OCI-LY1 (cell line): ENCODE data around the gene PRPSAP1.

ENCODE experiments used
- H2AFZ ChIP-seq: fragments of 200-600 bp; sonication (generic), shearing (Covaris generic); 2 replicates; pipeline ENCODE4 v1.6.0; 2014; ENCODE audit warnings: antibody characterized with exemption, mild to moderate bottlenecking, low read length
- H3F3A ChIP-seq: fragments of 200-600 bp; sonication (generic), shearing (Covaris generic); 2 replicates; pipeline ENCODE4 v1.6.0; 2014; ENCODE audit warnings: mild to moderate bottlenecking, antibody characterized with exemption, low read length, moderate library complexity; ENCODE audit not compliant: insufficient read depth
- H3K27ac ChIP-seq: fragments of 200-600 bp; sonication (generic); 2 replicates; pipeline ENCODE4 v1.5.1; 2014; ENCODE audit warnings: low read length, mixed run types, mild to moderate bottlenecking, low read depth; ENCODE audit not compliant: poor library complexity, severe bottlenecking
- H3K27me3 ChIP-seq: fragments of 200-600 bp; sonication (generic); 2 replicates; pipeline ENCODE4 v1.6.0; 2014; ENCODE audit warnings: antibody characterized with exemption, mild to moderate bottlenecking, low read length, moderate library complexity; ENCODE audit not compliant: insufficient read depth
- H3K36me3 ChIP-seq: fragments of 200-600 bp; sonication (generic); 2 replicates; pipeline ENCODE4 v1.6.1; 2014; ENCODE audit warnings: mild to moderate bottlenecking, antibody characterized with exemption, low read length, moderate library complexity, mixed read lengths; ENCODE audit not compliant: insufficient read depth
- H3K4me1 ChIP-seq: fragments of 200-600 bp; sonication (generic); 2 replicates; pipeline ENCODE4 v1.5.1; 2014; ENCODE audit warnings: mild to moderate bottlenecking, low read length, moderate library complexity; ENCODE audit not compliant: insufficient read depth, severe bottlenecking
- H3K4me2 ChIP-seq: fragments of 200-600 bp; sonication (generic), shearing (Covaris generic); 2 replicates; pipeline ENCODE4 v1.6.1; 2014; ENCODE audit warnings: low read length
- H3K4me3 ChIP-seq: fragments of 200-600 bp; sonication (generic); 2 replicates; pipeline ENCODE4 v1.5.1; 2014; ENCODE audit warnings: low read length, low read depth, mild to moderate bottlenecking, mixed read lengths; ENCODE audit not compliant: poor library complexity, severe bottlenecking
- H3K79me2 ChIP-seq: fragments of 200-600 bp; shearing (Covaris generic); 2 replicates; pipeline ENCODE4 v1.6.1; 2016; ENCODE audit warnings: mixed run types, low read length, mixed read lengths; ENCODE audit not compliant: insufficient read depth
- H3K9ac ChIP-seq: fragments of 200-600 bp; sonication (generic), shearing (Covaris generic); 2 replicates; pipeline ENCODE4 v1.6.1; 2014; ENCODE audit warnings: mild to moderate bottlenecking, low read length, mixed read lengths
- H3K9me2 ChIP-seq: fragments of 200-600 bp; sonication (generic), shearing (Covaris generic); 2 replicates; pipeline ENCODE4 v1.6.1; 2014; ENCODE audit warnings: low read depth, mild to moderate bottlenecking, low read length, mixed read lengths
- H3K9me3 ChIP-seq: fragments of 200-600 bp; shearing (Covaris generic); 2 replicates; pipeline ENCODE4 v1.6.1; 2014; ENCODE audit warnings: low read length, mixed read lengths
- H4K20me1 ChIP-seq: fragments of 200-600 bp; sonication (generic), shearing (Covaris generic); 2 replicates; pipeline ENCODE4 v1.6.0; 2016; ENCODE audit warnings: mild to moderate bottlenecking, low read length; ENCODE audit not compliant: insufficient read depth
- EZH2 ChIP-seq: fragments of 200-600 bp; sonication (generic), shearing (Covaris generic); IDR thresholded peaks from 2 replicates; pipeline ENCODE4 v1.8.0; 2017; ENCODE audit warnings: borderline replicate concordance, mixed run types, mild to moderate bottlenecking, antibody characterized with exemption, low read length, moderate library complexity, mixed read lengths
- TF ChIP-seq, protein P1 (sequence below): fragments of 200-600 bp; sonication (generic), shearing (Covaris generic); IDR thresholded peaks from 2 replicates; pipeline ENCODE4 v1.5.1; 2017; ENCODE audit warnings: mild to moderate bottlenecking, antibody characterized with exemption, low read length, moderate library complexity, mixed read lengths

PRPSAP1 gene

DNA sequence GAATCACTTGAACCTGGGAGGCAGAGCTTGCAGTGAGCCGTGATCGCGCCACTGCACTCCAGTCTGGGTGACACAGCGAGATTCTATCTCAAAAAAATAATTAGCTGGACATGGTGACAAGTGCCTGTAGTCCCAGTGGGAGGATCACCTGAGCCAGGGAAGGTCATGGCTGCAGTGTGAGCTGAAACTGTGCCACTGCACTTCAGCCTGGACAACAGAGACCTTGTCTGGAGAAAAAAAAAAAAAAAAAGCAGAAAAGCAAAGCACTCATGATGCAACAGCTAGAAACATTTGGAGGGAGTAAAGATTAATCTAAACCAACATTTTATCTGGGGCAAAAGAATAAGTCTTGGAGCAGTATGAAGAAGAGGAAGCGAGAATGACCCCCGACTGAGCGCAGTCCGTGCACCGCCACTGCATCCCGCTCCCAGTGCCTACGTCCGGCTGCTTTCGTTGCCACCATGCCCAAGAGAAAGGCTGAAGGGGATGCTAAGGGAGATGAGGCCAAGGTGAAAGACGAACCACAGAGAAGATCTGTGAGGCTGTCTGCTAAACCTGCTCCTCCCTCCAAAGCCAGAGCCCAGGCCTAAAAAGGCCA lies 8.2 kb downstream of the PRPSAP1 start:
- TF ChIP-seq EZH2: no peak
- TF ChIP-seq, protein P1, sequence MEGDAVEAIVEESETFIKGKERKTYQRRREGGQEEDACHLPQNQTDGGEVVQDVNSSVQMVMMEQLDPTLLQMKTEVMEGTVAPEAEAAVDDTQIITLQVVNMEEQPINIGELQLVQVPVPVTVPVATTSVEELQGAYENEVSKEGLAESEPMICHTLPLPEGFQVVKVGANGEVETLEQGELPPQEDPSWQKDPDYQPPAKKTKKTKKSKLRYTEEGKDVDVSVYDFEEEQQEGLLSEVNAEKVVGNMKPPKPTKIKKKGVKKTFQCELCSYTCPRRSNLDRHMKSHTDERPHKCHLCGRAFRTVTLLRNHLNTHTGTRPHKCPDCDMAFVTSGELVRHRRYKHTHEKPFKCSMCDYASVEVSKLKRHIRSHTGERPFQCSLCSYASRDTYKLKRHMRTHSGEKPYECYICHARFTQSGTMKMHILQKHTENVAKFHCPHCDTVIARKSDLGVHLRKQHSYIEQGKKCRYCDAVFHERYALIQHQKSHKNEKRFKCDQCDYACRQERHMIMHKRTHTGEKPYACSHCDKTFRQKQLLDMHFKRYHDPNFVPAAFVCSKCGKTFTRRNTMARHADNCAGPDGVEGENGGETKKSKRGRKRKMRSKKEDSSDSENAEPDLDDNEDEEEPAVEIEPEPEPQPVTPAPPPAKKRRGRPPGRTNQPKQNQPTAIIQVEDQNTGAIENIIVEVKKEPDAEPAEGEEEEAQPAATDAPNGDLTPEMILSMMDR: no peak
- Histone ChIP-seq H3K9me2 (no peaks in the 10 kb centered on the region), H3K27me3 (no peaks in the 10 kb centered on the region), H3K79me2 (no peaks in the 10 kb centered on the region), H3K9me3 (no peaks in the 10 kb centered on the region), H3K4me3 (no peak overlapping the region), H3K4me1 (no peaks in the 10 kb centered on the region), H3K4me2 (no peak overlapping the region), H3K9ac (no peak overlapping the region), H3F3A (no peaks in the 10 kb centered on the region), H3K27ac (no peak overlapping the region), H4K20me1 (no peaks in the 10 kb centered on the region), H2AFZ (no peak overlapping the region), H3K36me3 (peaks cover 56% of the 10 kb centered on the region)

DNA sequence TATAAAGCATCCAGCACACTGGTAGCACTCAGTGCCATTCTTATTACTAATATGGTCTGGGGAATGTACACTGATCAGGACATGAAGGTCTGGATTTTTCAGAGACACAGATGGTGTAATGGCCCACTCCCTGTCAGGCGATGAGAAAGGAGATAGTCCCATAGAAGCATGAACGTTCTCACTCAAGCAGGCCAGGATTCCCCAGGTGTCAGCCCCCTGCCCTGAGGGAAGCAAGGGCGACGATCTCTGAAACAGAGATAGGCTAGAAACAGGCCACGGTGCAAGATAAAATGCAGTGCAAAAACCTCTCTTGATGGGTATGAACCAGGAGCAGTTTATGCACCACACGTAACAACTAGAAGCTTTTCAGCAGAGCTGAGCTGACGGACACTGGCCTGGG lies 10.6 kb downstream of the PRPSAP1 start:
- Histone ChIP-seq H3F3A (no peaks in the 10 kb centered on the region), H3K9ac (no peak overlapping the region), H3K79me2 (no peaks in the 10 kb centered on the region), H2AFZ (no peak overlapping the region), H3K9me2 (no peaks in the 10 kb centered on the region), H3K4me1 (no peaks in the 10 kb centered on the region), H3K4me3 (no peak overlapping the region), H3K36me3 (peaks cover 57% of the 10 kb centered on the region), H3K9me3 (no peaks in the 10 kb centered on the region), H4K20me1 (no peaks in the 10 kb centered on the region), H3K27ac (no peak overlapping the region), H3K27me3 (no peaks in the 10 kb centered on the region), H3K4me2 (no peak overlapping the region)
- TF ChIP-seq EZH2: no peak
- TF ChIP-seq, protein P1: no peak

DNA sequence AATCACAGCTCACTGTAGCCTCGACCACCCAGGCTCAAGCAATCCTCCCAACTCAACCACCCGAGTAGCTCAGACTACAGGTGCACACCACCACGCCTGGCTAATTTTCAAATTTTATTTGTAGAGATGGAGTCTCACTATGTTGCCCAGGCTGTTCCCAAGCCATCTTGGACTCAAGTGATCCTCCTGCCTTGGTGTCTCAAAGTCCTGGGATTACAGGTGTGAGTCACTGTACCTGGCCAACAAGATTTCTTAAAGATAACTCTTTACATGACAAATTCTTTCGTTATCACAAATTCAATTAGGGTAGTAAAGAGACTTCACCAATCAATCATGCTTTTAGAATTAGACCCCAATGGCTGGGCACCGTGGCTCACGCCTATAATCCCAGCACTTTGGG lies 12.4 kb downstream of the PRPSAP1 start:
- Histone ChIP-seq H4K20me1 (no peaks in the 10 kb centered on the region), H3K36me3 (peaks cover 45% of the 10 kb centered on the region), H3K4me2 (no peak overlapping the region), H3F3A (no peaks in the 10 kb centered on the region), H3K4me1 (no peaks in the 10 kb centered on the region), H2AFZ (no peak overlapping the region), H3K79me2 (no peaks in the 10 kb centered on the region), H3K27me3 (no peaks in the 10 kb centered on the region), H3K27ac (no peak overlapping the region), H3K4me3 (no peak overlapping the region), H3K9me3 (no peaks in the 10 kb centered on the region), H3K9me2 (no peaks in the 10 kb centered on the region), H3K9ac (no peak overlapping the region)
- TF ChIP-seq EZH2: no peak
- TF ChIP-seq, protein P1: no peak
